T-helper 22 cell (primary cell): ENCODE measurements around the gene AKR1C8.
"Not testable (repeated sequence)": the region's sequence is repeated elsewhere in the genome, so short reads cannot be mapped to it uniquely, and the experiment has no call there.

Experiments
- DNase-seq: peaks from one replicate; pipeline ENCODE4 v3.0.0-alpha.2; 2020; ENCODE audit warnings: low read depth

The AKR1C8 gene

GRCh38 chr10:5184987-5185775 is at the start of gene AKR1C8:
Gene AKR1C8, minus strand, starts transcription at chr10:5185150. Its CDS starts 46 bp downstream, at chr10:5185104.
- no peak for DNase-seq

GRCh38 chr10:5234106-5234860 is 49.3 kb upstream of the AKR1C8 start:
- no peak for DNase-seq

GRCh38 chr10:5233324-5233723 is 48.4 kb upstream of the AKR1C8 start:
- no peak for DNase-seq

GRCh38 chr10:5229019-5229418 is 44.1 kb upstream of the AKR1C8 start:
- no peak for DNase-seq

- DNase-seq: not testable (repeated sequence)
These were observed 38.0 kb upstream of the AKR1C8 start for GRCh38 chr10:5222942-5223341.

- no peak for DNase-seq
These were observed 34.3 kb upstream of the AKR1C8 start for GRCh38 chr10:5219262-5219661.

GRCh38 chr10:5216801-5217200 is 31.9 kb upstream of the AKR1C8 start:
- no peak for DNase-seq

GRCh38 chr10:5211696-5212536 is 27.0 kb upstream of the AKR1C8 start:
- no peak for DNase-seq

GRCh38 chr10:5210261-5210660 is 25.3 kb upstream of the AKR1C8 start:
- DNase-seq: not testable (repeated sequence)

- DNase-seq: not testable (repeated sequence)
These were observed 24.8 kb upstream of the AKR1C8 start for GRCh38 chr10:5209776-5210175.

GRCh38 chr10:5206799-5207198 is 21.8 kb upstream of the AKR1C8 start:
- DNase-seq: no peak

- DNase-seq: no peak
These were observed 14.4 kb upstream of the AKR1C8 start for GRCh38 chr10:5199398-5199797.

- DNase-seq: no peak
These were observed 13.4 kb upstream of the AKR1C8 start for GRCh38 chr10:5198386-5198785.

GRCh38 chr10:5196702-5197113 is 11.8 kb upstream of the AKR1C8 start, which contains the start of gene AKR1C4:
Gene AKR1C4, plus strand, starts transcription at chr10:5196837. Its CDS starts 31 bp downstream, at chr10:5196868.
- no peak for DNase-seq

- no peak for DNase-seq
These were observed 10.9 kb upstream of the AKR1C8 start for GRCh38 chr10:5195727-5196374.

GRCh38 chr10:5194431-5194830 is 9.5 kb upstream of the AKR1C8 start:
- DNase-seq: no peak

GRCh38 chr10:5188358-5188757 is 3.4 kb upstream of the AKR1C8 start:
- DNase-seq: no peak

- no peak for DNase-seq
These were observed 2.9 kb upstream of the AKR1C8 start for GRCh38 chr10:5187867-5188266.

- DNase-seq: no peak
These were observed 1.0 kb downstream of the AKR1C8 start for GRCh38 chr10:5183923-5184322.

GRCh38 chr10:5180503-5180902 is 4.4 kb downstream of the AKR1C8 start:
- not testable (repeated sequence) for DNase-seq

- DNase-seq: not testable (repeated sequence)
These were observed 9.4 kb downstream of the AKR1C8 start for GRCh38 chr10:5175581-5175980.
